Measurements from ENCODE around the gene TANGO6. TPM values are rescaled to one million over a fixed set of nuclear protein-coding genes. Genes with fewer than 3 reads are reported as not detected.
"Not testable (repeated sequence)": the region's sequence is repeated elsewhere in the genome, so short reads cannot be mapped to it uniquely, and the experiment has no call there.

The TANGO6 gene
- total and polyA plus RNA-seq, 9 donors, result 4.7 to 27.8 (median 15.5) TPM

GRCh38 chr16:69049603-69050375, 206.5 kb downstream of the TANGO6 start:
- 93 to 96% (median 94%) methylated on average over 5 of the region's 5 CpGs for WGBS, 3 donors
- Histone ChIP-seq H3K4me1 (ENCODE audit: insufficient read depth) (no peaks in the 10 kb centered on the region), H3K27ac (no peak overlapping the region), H3K27me3 (no peaks in the 10 kb centered on the region), H3K9me3 (no peaks in the 10 kb centered on the region), H3K36me3 (no peaks in the 10 kb centered on the region), H3K4me3 (no peak overlapping the region)
- TF ChIP-seq CTCF (IDR thresholded peaks at IDR 0.05) (no peak), EP300 (IDR thresholded peaks at IDR 0.05) (no peak), POLR2A (IDR thresholded peaks at IDR 0.05) (no peak)
- no peak for DNase-seq
- intact Hi-C loops (cut with DNase I), result no loop called here

- H3K36me3 ChIP-seq; H3K27me3 ChIP-seq; H3K9me3 ChIP-seq; DNase-seq; H3K4me1 ChIP-seq (ENCODE audit: insufficient read depth); H3K4me3 ChIP-seq; H3K27ac ChIP-seq; intact Hi-C loops (cut with DNase I): not testable (repeated sequence)
- WGBS, 3 donors, result 99 to 100% (median 100%) methylated on average over 3 of the region's 3 CpGs
Observed at GRCh38 chr16:69051517-69051830, 208.1 kb downstream of the TANGO6 start.

GRCh38 chr16:69055008-69055407, 211.7 kb downstream of the TANGO6 start:
- intact Hi-C loops (cut with DNase I), result no loop called here
- no peaks in the 10 kb centered on the region for H3K27me3 ChIP-seq
- no peak for DNase-seq
- no peaks in the 10 kb centered on the region for H3K4me1 ChIP-seq (ENCODE audit: insufficient read depth)
- no peaks in the 10 kb centered on the region for H3K36me3 ChIP-seq
- 85 to 88% (median 85%) methylated on average over 3 of the region's 3 CpGs for WGBS, 3 donors
- H3K9me3 ChIP-seq, result no peaks in the 10 kb centered on the region
- H3K27ac ChIP-seq, result no peak overlapping the region
- TF ChIP-seq EP300 (IDR thresholded peaks at IDR 0.05), result no peak
- TF ChIP-seq CTCF (IDR thresholded peaks at IDR 0.05), result no peak
- no peak for TF ChIP-seq POLR2A (IDR thresholded peaks at IDR 0.05)
- H3K4me3 ChIP-seq, result no peak overlapping the region

GRCh38 chr16:69055980-69056379, 212.6 kb downstream of the TANGO6 start:
- no peak overlapping the region for H3K27ac ChIP-seq
- no peaks in the 10 kb centered on the region for H3K4me1 ChIP-seq (ENCODE audit: insufficient read depth)
- TF ChIP-seq POLR2A (IDR thresholded peaks at IDR 0.05) (no peak), CTCF (IDR thresholded peaks at IDR 0.05) (no peak), EP300 (IDR thresholded peaks at IDR 0.05) (no peak)
- H3K9me3 ChIP-seq, result no peaks in the 10 kb centered on the region
- H3K36me3 ChIP-seq, result no peaks in the 10 kb centered on the region
- no peak for DNase-seq
- no peak overlapping the region for H3K4me3 ChIP-seq
- H3K27me3 ChIP-seq, result no peaks in the 10 kb centered on the region
- WGBS, 3 donors, result 90 to 96% (median 93%) methylated on average over 1 of the region's 1 CpG
- intact Hi-C loops (cut with DNase I), result no loop called here

- no peak for DNase-seq
- TF ChIP-seq EP300 (IDR thresholded peaks at IDR 0.05), result no peak
- TF ChIP-seq CTCF (IDR thresholded peaks at IDR 0.05), result no peak
- no peak for TF ChIP-seq POLR2A (IDR thresholded peaks at IDR 0.05)
- Histone ChIP-seq H3K27ac (no peak overlapping the region), H3K4me1 (ENCODE audit: insufficient read depth) (no peaks in the 10 kb centered on the region), H3K4me3 (no peak overlapping the region), H3K9me3 (no peaks in the 10 kb centered on the region), H3K27me3 (no peaks in the 10 kb centered on the region), H3K36me3 (no peaks in the 10 kb centered on the region)
- 90 to 91% (median 90%) methylated on average over 3 of the region's 3 CpGs for WGBS, 3 donors
- intact Hi-C loops (cut with DNase I), result no loop called here
Observed at GRCh38 chr16:69056421-69056820, 213.1 kb downstream of the TANGO6 start.

All from ovary (tissue), 9 donors.